SK-N-SH treated with all-trans-retinoic acid at 6 μM for 48 hours (cell line): ENCODE data around the gene OR6B1.
A peak's percentile ranks its signal among the peaks of the same experiment; 100 is the strongest.

Experiments
- ATAC-seq: fragments of 200-7000 bp; cut with Tn5 transposase; 3 replicates; pipeline ENCODE4 v1.9.1; 2020; ENCODE audit warnings: mild to moderate bottlenecking, moderate library complexity
- ARNTL ChIP-seq: fragments of 450-650 bp; formaldehyde crosslinking; IDR thresholded peaks from 2 replicates; pipeline ENCODE4 v1.5.0; 2020; ENCODE audit warnings: low read depth, mild to moderate bottlenecking, moderate library complexity, borderline replicate concordance
- BACH2 ChIP-seq: fragments of 250-450 bp; sonication (Bioruptor Pico); IDR thresholded peaks from 2 replicates; pipeline ENCODE4 v1.9.0; 2021; ENCODE audit warnings: mild to moderate bottlenecking, borderline replicate concordance
- CSDC2 ChIP-seq: fragments of 250-450 bp; sonication (Bioruptor Pico); IDR thresholded peaks from 2 replicates; pipeline ENCODE4 v1.5.0; 2020; ENCODE audit warnings: mild to moderate bottlenecking, moderate library complexity
- CSRNP3 ChIP-seq: fragments of 250-450 bp; sonication (Bioruptor Pico); IDR thresholded peaks from 2 replicates; pipeline ENCODE4 v1.5.1; 2021; ENCODE audit warnings: mild to moderate bottlenecking, moderate library complexity
- ESRRG ChIP-seq: fragments of 250-450 bp; sonication (Bioruptor Pico); IDR thresholded peaks from 2 replicates; pipeline ENCODE4 v1.6.1; 2021; ENCODE audit warnings: mild to moderate bottlenecking
- ISL1 ChIP-seq: fragments of 250-450 bp; sonication (Bioruptor Pico); IDR thresholded peaks from 2 replicates; pipeline ENCODE4 v2.1.2; 2022; ENCODE audit warnings: mild to moderate bottlenecking, moderate library complexity
- OSR1 ChIP-seq: fragments of 250-450 bp; sonication (Bioruptor Pico); IDR thresholded peaks from 2 replicates; pipeline ENCODE4 v1.8.0; 2022; ENCODE audit warnings: moderate library complexity, mild to moderate bottlenecking, inconsistent platforms
- POU6F1 ChIP-seq: fragments of 250-450 bp; sonication (Bioruptor Pico); IDR thresholded peaks from 2 replicates; pipeline ENCODE4 v1.8.0; 2021; ENCODE audit warnings: low read depth, mild to moderate bottlenecking, moderate library complexity, borderline replicate concordance
- RARB ChIP-seq: fragments of 250-450 bp; sonication (Bioruptor Pico); IDR thresholded peaks from 2 replicates; pipeline ENCODE4 v1.8.0; 2021; ENCODE audit warnings: mild to moderate bottlenecking, moderate library complexity
- SNAI2 ChIP-seq: fragments of 250-450 bp; sonication (Bioruptor Pico); IDR thresholded peaks from 2 replicates; pipeline ENCODE4 v1.5.0; 2020; ENCODE audit warnings: mild to moderate bottlenecking, moderate library complexity
- TCF4 ChIP-seq: fragments of 250-450 bp; sonication (Bioruptor Pico); IDR thresholded peaks from 2 replicates; pipeline ENCODE4 v1.8.0; 2021; ENCODE audit warnings: mild to moderate bottlenecking, moderate library complexity, borderline replicate concordance
- TSHZ2 ChIP-seq: fragments of 250-450 bp; sonication (Bioruptor Pico); IDR thresholded peaks from 2 replicates; pipeline ENCODE4 v1.5.0; 2020; ENCODE audit warnings: mild to moderate bottlenecking, moderate library complexity
- ZFP3 ChIP-seq: fragments of 250-450 bp; sonication (Bioruptor Pico); IDR thresholded peaks from 2 replicates; pipeline ENCODE4 v1.5.0; 2020; ENCODE audit warnings: mild to moderate bottlenecking, moderate library complexity
- ZFP30 ChIP-seq: fragments of 450-650 bp; formaldehyde crosslinking; IDR thresholded peaks from 2 replicates; pipeline ENCODE4 v1.5.0; 2022; ENCODE audit warnings: mild to moderate bottlenecking, moderate library complexity
- ZNF565 ChIP-seq: fragments of 450-650 bp; formaldehyde crosslinking; conservative IDR thresholded peaks from 2 replicates; pipeline ENCODE4 v1.5.0; 2020; ENCODE audit warnings: low read depth, mild to moderate bottlenecking, moderate library complexity
- ZNF70 ChIP-seq: fragments of 450-650 bp; formaldehyde crosslinking; IDR thresholded peaks from 2 replicates; pipeline ENCODE4 v1.5.0; 2020; ENCODE audit warnings: mild to moderate bottlenecking, moderate library complexity
- ZNF8 ChIP-seq: fragments of 450-650 bp; formaldehyde crosslinking; IDR thresholded peaks from 2 replicates; pipeline ENCODE4 v1.5.0; 2020; ENCODE audit warnings: mild to moderate bottlenecking, moderate library complexity
- TF ChIP-seq, protein P1 (sequence below): fragments of 250-450 bp; sonication (Bioruptor Pico); IDR thresholded peaks from 2 replicates; pipeline ENCODE4 v1.8.0; 2020; ENCODE audit warnings: mild to moderate bottlenecking, moderate library complexity, borderline replicate concordance

OR6B1 gene

GRCh38 chr7:144023171-144023827, 23.2 kb downstream of the OR6B1 start (continued):
- no peak for TF ChIP-seq CSDC2 (CRISPR knock-in tag)
- no peak for TF ChIP-seq OSR1

DNA sequence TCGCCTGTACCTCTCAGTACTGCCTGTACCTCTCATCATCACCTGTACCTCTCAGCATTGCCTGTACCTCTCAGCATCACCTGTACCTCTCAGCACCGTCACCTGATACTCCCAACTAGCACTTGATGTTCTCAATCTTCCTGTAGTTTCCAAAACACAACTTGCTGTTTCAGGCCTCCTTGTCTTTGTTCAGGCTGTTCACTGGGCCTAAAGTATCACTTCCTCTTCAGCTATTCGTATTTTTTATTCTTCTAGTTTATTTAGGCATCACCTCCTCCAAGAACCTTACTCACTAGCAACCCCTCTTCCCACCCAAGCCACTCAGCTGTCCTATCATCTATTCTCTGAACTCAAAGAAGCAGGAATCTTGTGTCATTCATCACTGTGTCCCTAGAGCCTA, 24.1 kb downstream of the OR6B1 start:
- ATAC-seq = no peak
- TF ChIP-seq TCF4 (no peak), ISL1 (CRISPR knock-in tag) (no peak), CSRNP3 (CRISPR knock-in tag) (no peak), SNAI2 (CRISPR knock-in tag) (no peak), BACH2 (CRISPR knock-in tag) (no peak), RARB (CRISPR knock-in tag) (no peak), POU6F1 (no peak), ZNF70 (CRISPR knock-in tag) (no peak), ZFP30 (no peak), OSR1 (no peak), ZNF8 (CRISPR knock-in tag) (no peak)

DNA sequence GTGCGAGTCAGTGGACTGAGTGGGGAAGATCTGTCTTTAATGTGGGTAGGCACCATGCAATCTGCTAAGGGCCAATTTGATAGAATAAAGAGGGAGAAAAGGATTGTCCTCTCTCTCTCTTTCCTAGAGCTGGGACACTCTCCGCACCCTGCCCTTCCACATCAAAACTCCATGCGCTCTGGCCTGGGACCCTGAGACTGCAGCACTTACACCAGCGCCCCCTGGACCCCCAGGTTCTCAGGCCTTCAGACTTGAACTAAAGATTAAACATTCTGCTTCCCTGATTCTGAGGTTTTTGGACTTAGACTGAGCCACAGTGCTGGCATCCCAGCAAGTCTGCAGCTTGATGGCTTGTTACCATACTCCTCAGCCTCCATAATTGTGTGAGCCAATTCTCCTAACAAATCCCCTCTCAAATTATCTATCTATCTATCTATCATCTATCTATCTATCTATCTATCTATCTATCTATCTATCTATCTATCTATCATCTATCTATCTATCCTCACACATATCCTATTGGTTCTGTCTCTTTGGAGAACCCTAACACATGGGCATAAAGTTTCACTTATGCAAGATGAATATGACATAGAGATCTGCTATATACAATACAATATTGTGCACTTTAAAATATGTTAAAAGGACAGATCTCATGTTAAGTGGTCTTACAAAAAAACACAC, 26.2 kb downstream of the OR6B1 start:
- TF ChIP-seq ESRRG (CRISPR knock-in tag) (no peak), ARNTL (CRISPR knock-in tag) (no peak), ZNF8 (CRISPR knock-in tag) (no peak)
- ATAC-seq = no peak; the same call in 2 of the 3 replicates

- TF ChIP-seq, protein P1, sequence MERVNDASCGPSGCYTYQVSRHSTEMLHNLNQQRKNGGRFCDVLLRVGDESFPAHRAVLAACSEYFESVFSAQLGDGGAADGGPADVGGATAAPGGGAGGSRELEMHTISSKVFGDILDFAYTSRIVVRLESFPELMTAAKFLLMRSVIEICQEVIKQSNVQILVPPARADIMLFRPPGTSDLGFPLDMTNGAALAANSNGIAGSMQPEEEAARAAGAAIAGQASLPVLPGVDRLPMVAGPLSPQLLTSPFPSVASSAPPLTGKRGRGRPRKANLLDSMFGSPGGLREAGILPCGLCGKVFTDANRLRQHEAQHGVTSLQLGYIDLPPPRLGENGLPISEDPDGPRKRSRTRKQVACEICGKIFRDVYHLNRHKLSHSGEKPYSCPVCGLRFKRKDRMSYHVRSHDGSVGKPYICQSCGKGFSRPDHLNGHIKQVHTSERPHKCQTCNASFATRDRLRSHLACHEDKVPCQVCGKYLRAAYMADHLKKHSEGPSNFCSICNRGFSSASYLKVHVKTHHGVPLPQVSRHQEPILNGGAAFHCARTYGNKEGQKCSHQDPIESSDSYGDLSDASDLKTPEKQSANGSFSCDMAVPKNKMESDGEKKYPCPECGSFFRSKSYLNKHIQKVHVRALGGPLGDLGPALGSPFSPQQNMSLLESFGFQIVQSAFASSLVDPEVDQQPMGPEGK (CRISPR knock-in tag) = no peak
Observed at GRCh38 chr7:144027070-144027469, 26.9 kb downstream of the OR6B1 start.

GRCh38 chr7:144027974-144028373, 27.9 kb downstream of the OR6B1 start:
- ATAC-seq = no peak
- no peak for TF ChIP-seq ZNF8 (CRISPR knock-in tag)
- no peak for TF ChIP-seq ISL1 (CRISPR knock-in tag)
- TF ChIP-seq ZFP30 = no peak
- TF ChIP-seq TSHZ2 (CRISPR knock-in tag) = no peak
- TF ChIP-seq POU6F1 = no peak
- no peak for TF ChIP-seq ZFP3
- TF ChIP-seq ZNF565 (CRISPR knock-in tag) = no peak

More at GRCh38 chr7:144027070-144027469, 26.9 kb downstream of the OR6B1 start:
- ATAC-seq = peak; percentile 88
